Mesenchymal stem cell (in vitro differentiated cells and primary cell): ENCODE data around the gene STX4.

Experiments
- DNase-seq: peaks from one replicate; pipeline ENCODE4 v3.0.0-alpha.2; 2013
- H2AFZ ChIP-seq: one replicate; pipeline ENCODE4 v1.6.1; 2013; ENCODE audit warnings: low read depth, mild to moderate bottlenecking, control low read depth, inconsistent platforms, low read length, moderate library complexity
- H2AK5ac ChIP-seq: 2 replicates; pipeline ENCODE4 v1.6.1; 2013; ENCODE audit warnings: low read length, moderate library complexity, mild to moderate bottlenecking, inconsistent platforms; ENCODE audit not compliant: severe bottlenecking
- H2BK120ac ChIP-seq: one replicate; pipeline ENCODE4 v1.6.1; 2013; ENCODE audit warnings: low read depth, mild to moderate bottlenecking, inconsistent platforms, low read length, moderate library complexity
- H2BK12ac ChIP-seq, 2 experiments: one replicate each; pipeline ENCODE4 v1.6.1; 2013; ENCODE audit warnings: inconsistent platforms in 2 of 2, low read length in 2 of 2, mild to moderate bottlenecking in 2 of 2, moderate library complexity in 2 of 2, control low read depth in 1 of 2
- H2BK15ac ChIP-seq: one replicate; pipeline ENCODE4 v1.6.1; 2013; ENCODE audit warnings: mild to moderate bottlenecking, low read depth, inconsistent platforms; ENCODE audit not compliant: poor library complexity, severe bottlenecking
- H2BK5ac ChIP-seq: 2 replicates; pipeline ENCODE4 v1.6.1; 2013; ENCODE audit warnings: low read depth, mild to moderate bottlenecking, low read length, control low read depth, inconsistent platforms; ENCODE audit not compliant: poor library complexity, severe bottlenecking
- H3K14ac ChIP-seq, 2 experiments: one replicate each; pipeline ENCODE4 v1.6.1; 2013; ENCODE audit warnings: inconsistent platforms in 2 of 2, low read length in 2 of 2, control low read depth in 1 of 2, mild to moderate bottlenecking in 1 of 2, moderate library complexity in 1 of 2
- H3K18ac ChIP-seq, 2 experiments: one replicate each; pipeline ENCODE4 v1.6.1; 2013; ENCODE audit warnings: inconsistent platforms in 2 of 2, low read length in 2 of 2, control low read depth in 1 of 2, low read depth in 1 of 2, mild to moderate bottlenecking in 1 of 2
- H3K23ac ChIP-seq, 2 experiments: one replicate each; pipeline ENCODE4 v1.6.1; 2013; ENCODE audit warnings: inconsistent platforms in 2 of 2, low read length in 2 of 2, mild to moderate bottlenecking in 2 of 2, moderate library complexity in 2 of 2, control low read depth in 1 of 2
- H3K27ac ChIP-seq: 2 replicates; pipeline ENCODE4 v1.5.1; 2013; ENCODE audit warnings: mild to moderate bottlenecking, moderate library complexity, low read length, control low read depth, inconsistent platforms; ENCODE audit not compliant: poor library complexity, severe bottlenecking
- H3K27me3 ChIP-seq, 2 experiments: 2 replicates each; pipeline versions ENCODE4 v1.6.1 to v1.7.0; 2013; ENCODE audit warnings: low read length in 2 of 2, mild to moderate bottlenecking in 2 of 2, moderate library complexity in 2 of 2, control low read depth in 1 of 2, inconsistent platforms in 1 of 2; ENCODE audit not compliant: control insufficient read depth in 1 of 2, insufficient read depth in 1 of 2
- H3K36me3 ChIP-seq, 2 experiments: 2 replicates each; pipeline versions ENCODE4 v1.6.1 to v1.7.0; 2013; ENCODE audit warnings: low read length in 2 of 2, control low read depth in 1 of 2, inconsistent platforms in 1 of 2, low read depth in 1 of 2, mild to moderate bottlenecking in 1 of 2; ENCODE audit not compliant: insufficient read depth in 2 of 2, control insufficient read depth in 1 of 2
- H3K4ac ChIP-seq, 2 experiments: one replicate each; pipeline ENCODE4 v1.6.1; 2013; ENCODE audit warnings: inconsistent platforms in 2 of 2, low read length in 2 of 2, mild to moderate bottlenecking in 2 of 2, moderate library complexity in 2 of 2, control low read depth in 1 of 2, low read depth in 1 of 2
- H3K4me1 ChIP-seq: 2 replicates; pipeline ENCODE4 v1.6.1; 2013; ENCODE audit warnings: low read depth, low read length, control low read depth; ENCODE audit not compliant: control insufficient read depth, insufficient read depth
- H3K4me2 ChIP-seq: 2 replicates; pipeline ENCODE4 v1.6.1; 2013; ENCODE audit warnings: low read length, mild to moderate bottlenecking, inconsistent platforms; ENCODE audit not compliant: poor library complexity, severe bottlenecking
- H3K4me3 ChIP-seq, 2 experiments: 2 replicates each; pipeline versions ENCODE4 v1.5.1 to v1.7.0; 2013; ENCODE audit warnings: low read length in 2 of 2, mild to moderate bottlenecking in 2 of 2, control low read depth in 1 of 2, low read depth in 1 of 2; ENCODE audit not compliant: insufficient read depth in 1 of 2
- H3K79me1 ChIP-seq: replicated peaks from 2 replicates; pipeline ENCODE4 v1.6.1; 2013; ENCODE audit warnings: mild to moderate bottlenecking, control low read depth, low read length, inconsistent platforms; ENCODE audit not compliant: poor library complexity, severe bottlenecking
- H3K9ac ChIP-seq: 2 replicates; pipeline ENCODE4 v1.7.0; 2013; ENCODE audit warnings: mild to moderate bottlenecking, low read length, moderate library complexity
- H3K9me3 ChIP-seq: 2 replicates; pipeline ENCODE4 v1.7.0; 2013; ENCODE audit warnings: mild to moderate bottlenecking, low read length; ENCODE audit not compliant: control insufficient read depth
- H4K8ac ChIP-seq: one replicate; pipeline ENCODE4 v1.6.1; 2013; ENCODE audit warnings: inconsistent platforms, mild to moderate bottlenecking, low read length, moderate library complexity
- H4K91ac ChIP-seq: one replicate; pipeline ENCODE4 v1.6.1; 2013; ENCODE audit warnings: mild to moderate bottlenecking, low read length, inconsistent platforms
- WGBS: methylation state at CpG from one replicate; pipeline ENCODE4 v1.1.7; 2013; ENCODE audit warnings: mixed read lengths; 5-methylcytosine and 5-hydroxymethylcytosine counted together

The STX4 gene

DNA sequence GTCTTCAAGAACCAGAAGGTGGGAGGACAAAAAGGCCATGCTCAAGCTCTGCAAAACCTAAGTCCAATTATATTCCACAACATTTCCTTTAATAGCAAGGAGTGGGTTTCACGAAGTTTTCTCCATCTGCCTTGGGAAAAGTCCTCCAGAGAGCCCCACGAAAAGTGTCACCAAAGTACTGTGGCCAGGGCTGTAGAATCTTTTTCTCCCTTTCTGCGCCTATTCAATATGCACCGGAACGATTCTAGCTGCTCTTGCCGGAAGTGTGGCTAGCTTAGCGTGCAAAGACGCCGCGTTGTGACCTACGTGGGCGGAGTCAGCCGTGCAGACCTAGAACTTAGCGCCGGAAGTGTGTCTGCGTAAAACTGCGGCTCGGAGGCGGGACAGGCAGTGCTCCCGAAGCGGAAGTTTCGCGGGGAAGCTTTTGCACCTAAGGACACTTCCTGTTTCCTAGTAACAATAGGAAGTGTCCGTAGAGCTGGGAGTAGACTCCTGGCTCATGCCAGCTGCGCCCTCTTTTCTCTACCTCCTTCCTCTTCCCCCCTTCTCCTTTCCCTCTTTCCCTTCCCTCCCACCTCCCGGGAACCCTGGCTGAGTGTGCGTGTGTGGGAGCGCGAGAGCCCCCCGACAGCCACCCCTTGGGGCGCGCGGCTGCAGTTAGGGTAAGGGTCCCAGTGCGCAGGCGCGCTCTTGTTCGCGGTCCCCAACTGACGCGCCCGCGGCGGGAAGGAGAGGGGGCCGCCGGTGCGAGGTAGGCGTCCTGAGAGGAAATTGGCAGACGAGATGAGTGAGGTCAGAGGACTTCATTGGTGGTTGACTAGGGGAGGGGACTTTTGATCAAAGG is 40.8 kb downstream of the STX4 start, which contains the start of the genes ZNF646 and ZNF668:
ZNF646 (plus strand) TSS at position 453 of the 844 bp plus-strand sequence. CDS start 1,903 bp downstream, outside the sequence.
ZNF668 (minus strand) TSS at position 271 of the 844 bp plus-strand sequence. CDS start 9,781 bp downstream, outside the sequence.
- peak within 1 kb of the TSS; percentile 76 to 92 for H3K14ac ChIP-seq
- H3K4me3 ChIP-seq = peak within 1 kb of the TSS; percentile 87 to 92
- H3K4me2 ChIP-seq = peak within 1 kb of the TSS; percentile 91
- H4K8ac ChIP-seq = peak within 1 kb of the TSS; percentile 95
- peaks cover 32% of the 10 kb centered on the region for H3K79me1 ChIP-seq
- peak; percentile 99 for DNase-seq
- H4K91ac ChIP-seq = peak within 1 kb of the TSS; percentile 91
- H3K23ac ChIP-seq = peak within 1 kb of the TSS in 1 of 2 experiments; percentile 48
- under 1% methylated on average over 44 of the region's 48 CpGs for WGBS
- peak within 1 kb of the TSS; percentile 92 for H2BK5ac ChIP-seq
- H3K9me3 ChIP-seq = no peaks in the 10 kb centered on the region
- H3K27me3 ChIP-seq = no peaks in the 10 kb centered on the region
- H2AK5ac ChIP-seq = peak within 1 kb of the TSS; percentile 70
- peak within 1 kb of the TSS; percentile 92 for H2AFZ ChIP-seq
- peaks cover 7% of the 10 kb centered on the region for H3K4me1 ChIP-seq
- H3K9ac ChIP-seq = peak within 1 kb of the TSS; percentile 94
- H2BK15ac ChIP-seq = peak within 1 kb of the TSS; percentile 97
- peak within 1 kb of the TSS; percentile 87 for H2BK120ac ChIP-seq
- H2BK12ac ChIP-seq = no peak within 1 kb of the TSS
- peak within 1 kb of the TSS; percentile 96 to 98 for H3K18ac ChIP-seq
- peak within 1 kb of the TSS; percentile 91 for H3K27ac ChIP-seq
- H3K4ac ChIP-seq = peak within 1 kb of the TSS; percentile 98 to 99
- H3K36me3 ChIP-seq = peaks cover 33 to 34% of the 10 kb centered on the region in 2 experiments

DNA sequence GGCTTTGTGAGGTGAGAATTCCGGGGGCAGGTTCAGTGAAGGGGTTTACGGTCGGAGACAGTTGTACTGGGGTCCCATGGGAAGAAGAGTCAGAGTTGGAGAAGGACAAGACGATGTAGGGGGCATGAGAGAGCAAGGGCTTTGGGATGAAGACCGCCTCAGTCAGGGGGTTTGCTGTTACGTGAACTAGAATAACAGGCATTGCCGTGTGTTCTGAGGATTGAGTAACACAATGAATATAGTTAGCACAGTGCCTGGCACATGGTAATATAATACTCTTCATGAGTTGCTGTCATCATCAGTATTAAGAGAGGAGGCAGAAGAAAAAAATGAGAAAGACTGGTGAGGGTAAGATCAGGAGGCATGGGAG is 41.4 kb downstream of the STX4 start:
- no peak overlapping the region for H2AFZ ChIP-seq
- no peak overlapping the region for H2BK120ac ChIP-seq
- H2AK5ac ChIP-seq = peak overlapping the region; percentile 58
- no peak for DNase-seq
- no peak overlapping the region for H2BK12ac ChIP-seq
- peak overlapping the region; percentile 65 to 94 for H3K18ac ChIP-seq
- H3K4me3 ChIP-seq = peak overlapping the region; percentile 87 to 92
- 2% methylated on average over 7 of the region's 7 CpGs for WGBS
- no peaks in the 10 kb centered on the region for H3K27me3 ChIP-seq
- peak overlapping the region; percentile 91 for H3K4me2 ChIP-seq
- H2BK15ac ChIP-seq = peak overlapping the region; percentile 97
- H3K23ac ChIP-seq = peak overlapping the region in 1 of 2 experiments; percentile 48
- H4K8ac ChIP-seq = peak overlapping the region; percentile 95
- no peak overlapping the region for H3K14ac ChIP-seq
- peak overlapping the region; percentile 94 for H3K9ac ChIP-seq
- peaks cover 39 to 40% of the 10 kb centered on the region in 2 experiments for H3K36me3 ChIP-seq
- H3K27ac ChIP-seq = peak overlapping the region; percentile 91
- peaks cover 38% of the 10 kb centered on the region for H3K79me1 ChIP-seq
- no peak overlapping the region for H2BK5ac ChIP-seq
- no peak overlapping the region for H4K91ac ChIP-seq
- peak overlapping the region; percentile 47 to 88 for H3K4ac ChIP-seq
- peaks cover 7% of the 10 kb centered on the region for H3K4me1 ChIP-seq
- H3K9me3 ChIP-seq = no peaks in the 10 kb centered on the region

- H3K4ac ChIP-seq = no peak overlapping the region
- no peak overlapping the region for H3K18ac ChIP-seq
- H2AK5ac ChIP-seq = no peak overlapping the region
- H2AFZ ChIP-seq = no peak overlapping the region
- H2BK15ac ChIP-seq = no peak overlapping the region
- H3K9me3 ChIP-seq = no peaks in the 10 kb centered on the region
- no peak overlapping the region for H3K4me3 ChIP-seq
- H4K8ac ChIP-seq = no peak overlapping the region
- H3K23ac ChIP-seq = no peak overlapping the region
- no peak overlapping the region for H3K4me2 ChIP-seq
- WGBS = 96% methylated on average over 16 of the region's 16 CpGs
- H4K91ac ChIP-seq = no peak overlapping the region
- no peak overlapping the region for H3K9ac ChIP-seq
- H3K14ac ChIP-seq = no peak overlapping the region
- H3K79me1 ChIP-seq = peaks cover 52% of the 10 kb centered on the region
- peak overlapping the region in 1 of 2 experiments; percentile 45 for H2BK12ac ChIP-seq
- no peak overlapping the region for H2BK120ac ChIP-seq
- H2BK5ac ChIP-seq = no peak overlapping the region
- H3K27me3 ChIP-seq = no peaks in the 10 kb centered on the region
- no peak for DNase-seq
- peaks cover 8% of the 10 kb centered on the region for H3K4me1 ChIP-seq
- no peak overlapping the region for H3K27ac ChIP-seq
- peaks cover 54 to 56% of the 10 kb centered on the region in 2 experiments for H3K36me3 ChIP-seq
Measured at GRCh38 chr16:31076319-31076718, 43.0 kb downstream of the STX4 start.

GRCh38 chr16:31077024-31077423 is 43.7 kb downstream of the STX4 start:
- WGBS = 96% methylated on average over 13 of the region's 13 CpGs
- no peak overlapping the region for H3K9ac ChIP-seq

More at GRCh38 chr16:31077024-31077423, 43.7 kb downstream of the STX4 start:
- Histone ChIP-seq H3K18ac (no peak overlapping the region), H3K4me3 (no peak overlapping the region), H2BK120ac (no peak overlapping the region), H3K4ac (no peak overlapping the region), H2AK5ac (no peak overlapping the region), H3K4me1 (peaks cover 11% of the 10 kb centered on the region), H3K9me3 (no peaks in the 10 kb centered on the region), H2BK5ac (no peak overlapping the region), H2BK12ac (no peak overlapping the region), H2BK15ac (no peak overlapping the region), H4K91ac (no peak overlapping the region), H3K27me3 (no peaks in the 10 kb centered on the region), H3K27ac (no peak overlapping the region), H2AFZ (no peak overlapping the region), H3K23ac (no peak overlapping the region), H3K36me3 (peaks cover 61 to 63% of the 10 kb centered on the region in 2 experiments), H3K4me2 (no peak overlapping the region), H3K14ac (no peak overlapping the region), H3K79me1 (peaks cover 56% of the 10 kb centered on the region), H4K8ac (no peak overlapping the region)
- DNase-seq = no peak
